Fibroblast of skin of left biceps (primary cell): Measurements from ENCODE around the gene ZNF319.
"Not testable (repeated sequence)": the region's sequence is repeated elsewhere in the genome, so short reads cannot be mapped to it uniquely, and the experiment has no call there.

Experiments
- DNase-seq, 2 experiments: peaks; one replicate each; pipeline ENCODE4 v3.0.0-alpha.2; 2013; ENCODE audit warnings: low read depth in 2 of 2

Gene ZNF319

DNA sequence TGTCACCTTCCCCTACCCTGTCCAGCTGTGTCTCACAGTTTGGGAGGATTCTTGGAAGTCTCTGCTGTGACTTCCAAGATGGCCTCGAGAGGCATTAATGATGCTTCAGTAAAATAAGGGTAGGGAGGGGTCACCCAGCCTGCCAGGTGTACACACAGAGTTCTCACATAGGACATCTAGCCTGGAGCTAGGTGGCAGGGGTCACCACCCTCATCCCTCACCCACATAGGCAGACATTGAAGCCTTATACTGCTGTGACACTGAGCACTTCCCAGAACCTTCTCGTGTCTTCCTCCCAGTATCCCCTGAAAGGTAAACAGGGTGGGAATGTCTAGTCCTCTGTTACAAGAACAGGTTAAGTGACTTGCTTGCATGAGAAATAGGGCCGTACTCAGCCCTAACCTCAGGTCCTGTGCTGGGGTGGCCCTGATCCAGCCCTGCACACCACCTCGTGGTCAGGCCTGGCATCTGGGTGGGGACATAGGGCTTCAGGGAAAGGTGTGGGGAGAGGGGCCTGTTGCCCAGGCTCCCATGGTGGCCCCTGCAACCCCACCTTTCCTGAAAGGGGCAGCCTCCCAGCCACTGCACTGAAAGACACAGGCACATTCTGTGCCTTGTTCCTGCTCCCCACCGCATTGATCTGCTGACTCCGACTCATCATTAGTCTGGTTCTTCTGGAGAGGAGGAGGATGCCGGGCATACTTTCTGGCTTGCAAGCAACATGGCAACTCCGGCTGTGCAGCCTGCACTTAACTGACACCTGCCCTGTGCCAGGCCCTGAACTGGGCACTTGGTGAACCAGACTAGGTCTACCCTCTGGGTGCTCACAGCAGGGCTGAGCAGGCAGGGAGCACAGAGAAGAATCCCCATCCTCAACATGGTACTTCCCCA, 21.4 kb upstream of the ZNF319 start:
- no peak for DNase-seq

DNA sequence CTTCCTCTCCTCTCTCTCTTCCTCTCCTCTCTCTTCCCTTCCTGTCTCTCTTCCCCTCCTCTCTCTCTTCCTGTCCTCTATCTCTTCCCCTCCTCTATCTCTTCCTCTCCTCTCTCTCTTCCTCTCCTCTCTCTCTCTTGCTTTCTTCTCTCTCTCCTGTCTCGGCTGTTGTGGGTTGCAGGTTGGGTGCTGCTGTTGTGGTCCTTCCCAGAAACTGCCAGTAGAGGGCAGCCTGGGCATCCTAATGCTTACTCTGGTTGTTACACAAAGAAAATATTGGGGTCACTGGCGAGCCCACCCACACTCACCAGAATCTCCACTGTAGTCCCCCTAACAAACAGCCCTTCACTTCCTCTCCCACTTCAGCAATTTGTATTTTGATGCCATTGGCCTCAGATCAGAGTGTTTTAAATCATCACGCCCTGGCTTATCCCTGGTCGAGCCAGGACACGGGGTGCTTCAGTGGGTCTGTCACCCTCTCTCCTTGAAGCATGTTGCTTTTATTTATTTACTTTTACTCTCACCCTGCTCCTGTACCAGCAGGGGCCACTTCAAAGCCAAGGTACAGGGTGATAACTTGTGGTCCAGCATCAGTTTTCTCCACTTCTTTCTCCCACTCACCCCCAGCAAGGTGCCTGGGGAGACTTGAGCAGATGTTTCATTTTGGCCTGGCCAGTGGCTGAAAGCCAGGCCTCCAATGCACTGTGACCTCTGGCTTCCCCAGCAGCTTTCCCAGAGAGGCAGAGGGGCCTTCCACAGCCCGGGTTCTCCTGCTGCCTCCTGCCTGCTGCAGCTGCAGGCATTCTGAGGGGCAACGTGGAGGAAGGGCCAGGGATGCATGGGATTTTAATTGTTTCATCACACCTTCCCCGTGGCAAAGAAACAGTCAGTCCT, 20.4 kb upstream of the ZNF319 start:
- no peak for DNase-seq

DNA sequence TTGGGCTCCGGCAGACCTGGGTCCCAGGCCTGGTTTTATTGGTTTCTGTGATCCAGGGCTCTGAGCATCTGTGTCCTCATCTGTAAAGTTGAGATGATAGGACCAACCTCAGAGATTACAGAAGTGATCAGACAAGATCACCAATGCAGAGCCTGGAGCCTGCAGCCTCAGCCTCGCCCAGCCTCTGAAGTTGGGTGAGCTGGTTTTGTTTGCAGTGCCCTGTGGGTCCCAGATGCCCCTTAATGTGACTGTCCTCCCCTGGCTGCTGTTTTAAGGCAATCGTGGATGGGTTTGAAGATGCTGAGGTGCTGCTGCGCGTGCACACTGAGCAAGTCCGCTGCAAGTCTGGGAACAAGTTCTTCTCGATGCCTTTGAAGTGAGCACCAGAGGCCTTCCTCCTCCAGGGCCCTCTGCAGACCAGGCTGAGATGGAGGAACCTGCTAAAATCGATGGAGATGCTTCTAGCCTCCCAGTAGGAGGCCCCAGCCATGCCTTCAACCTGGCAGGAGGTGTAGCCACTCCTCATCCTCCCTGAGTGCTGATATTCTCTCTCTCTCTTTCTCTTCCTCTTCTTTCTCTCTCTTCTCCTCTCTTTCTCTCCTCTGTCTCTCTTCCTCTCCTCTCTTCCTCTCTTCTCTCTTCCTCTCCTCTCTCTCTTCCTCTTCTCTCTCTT, 19.5 kb upstream of the ZNF319 start:
- DNase-seq = no peak

GRCh38 chr16:58018803-58019202, 18.3 kb upstream of the ZNF319 start:
- DNase-seq = no peak

GRCh38 chr16:58016840-58017446, 16.5 kb upstream of the ZNF319 start:
- DNase-seq = no peak

DNA sequence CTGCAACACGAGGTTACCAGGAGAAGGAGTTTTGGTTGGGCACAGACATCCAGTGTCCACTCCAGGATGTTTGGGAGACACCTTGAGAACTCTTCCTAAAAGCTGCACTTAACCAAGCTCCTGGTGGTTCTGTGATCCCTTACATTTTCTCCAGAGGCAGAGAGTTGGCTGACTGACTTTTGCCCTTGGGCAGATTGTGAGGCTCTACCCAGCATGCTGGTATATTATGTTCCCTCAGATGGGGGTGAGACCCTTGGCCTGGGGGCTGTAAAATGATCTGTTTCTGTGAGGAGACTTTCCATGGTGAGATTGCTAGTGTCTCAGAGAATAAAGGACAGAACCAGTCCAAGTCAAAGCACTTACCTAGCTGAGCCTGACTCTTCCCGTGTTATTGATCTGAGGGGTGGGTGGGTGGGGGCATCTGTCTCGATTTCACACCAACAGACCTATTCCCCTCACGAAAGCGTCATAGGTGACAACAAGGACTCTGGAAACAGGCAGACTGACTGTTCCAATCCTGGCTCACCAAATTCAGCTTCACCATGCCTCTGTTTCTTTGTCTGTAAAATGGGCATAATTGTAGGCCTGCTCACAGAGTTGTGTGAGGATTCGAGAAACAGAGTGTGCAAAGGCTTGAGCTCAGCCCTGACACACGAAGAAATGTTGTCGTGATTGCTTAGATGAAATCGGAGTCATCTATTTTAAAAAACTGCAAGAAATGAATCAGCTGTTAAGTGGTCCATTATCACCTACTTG, 12.9 kb upstream of the ZNF319 start:
- DNase-seq = no peak

DNA sequence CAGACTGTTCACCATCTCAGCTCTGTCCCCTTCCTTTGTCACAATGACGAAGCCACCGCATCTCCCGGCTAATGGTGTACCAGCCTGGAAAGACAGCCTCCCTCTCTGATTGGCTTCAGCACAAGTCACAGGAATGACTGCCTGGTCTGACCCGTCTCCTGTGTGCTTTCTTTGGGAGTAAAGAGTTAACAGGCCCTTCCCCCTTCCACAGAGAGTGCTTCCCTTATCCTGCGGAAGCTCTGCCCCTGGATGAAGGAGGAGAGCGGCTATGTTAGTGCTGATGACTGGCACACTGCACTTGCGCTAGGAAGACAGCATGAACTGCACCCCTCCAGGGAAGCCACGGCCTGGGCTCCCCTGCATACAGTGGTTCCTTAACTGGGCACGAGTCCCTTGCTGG, 12.0 kb upstream of the ZNF319 start:
- no peak for DNase-seq

GRCh38 chr16:58011652-58012051, 11.2 kb upstream of the ZNF319 start:
- peak; percentile 28 to 30 for DNase-seq

- no peak for DNase-seq
These were observed 10.4 kb upstream of the ZNF319 start for GRCh38 chr16:58010886-58011285.

DNA sequence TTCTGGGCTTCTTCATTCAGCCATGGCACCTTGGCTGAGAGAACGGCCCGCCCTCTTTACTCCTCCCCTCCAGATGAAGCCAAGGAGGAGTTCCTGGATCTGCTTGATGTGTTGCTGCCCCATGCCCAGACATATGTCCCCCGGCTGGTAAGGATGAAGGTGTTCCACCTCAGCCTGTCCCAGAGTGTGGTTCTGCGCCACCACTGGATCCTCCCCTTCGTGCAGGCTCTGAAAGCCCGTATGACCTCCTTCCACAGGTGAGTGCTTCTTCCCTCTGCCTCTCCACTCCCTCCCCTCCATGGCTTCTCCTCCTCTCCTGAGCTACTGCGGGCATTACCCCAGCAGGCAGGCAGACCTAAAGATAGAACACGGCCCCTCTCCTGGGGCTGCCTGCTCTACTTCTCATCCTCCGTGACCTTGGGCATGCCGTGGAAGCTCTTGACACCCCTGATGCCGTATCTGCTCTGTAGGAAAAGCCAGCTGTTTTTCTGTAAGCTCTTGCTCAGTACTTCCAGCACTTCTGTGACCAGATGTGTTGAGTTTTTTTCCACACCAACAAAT, 9.5 kb upstream of the ZNF319 start:
- no peak for DNase-seq

DNA sequence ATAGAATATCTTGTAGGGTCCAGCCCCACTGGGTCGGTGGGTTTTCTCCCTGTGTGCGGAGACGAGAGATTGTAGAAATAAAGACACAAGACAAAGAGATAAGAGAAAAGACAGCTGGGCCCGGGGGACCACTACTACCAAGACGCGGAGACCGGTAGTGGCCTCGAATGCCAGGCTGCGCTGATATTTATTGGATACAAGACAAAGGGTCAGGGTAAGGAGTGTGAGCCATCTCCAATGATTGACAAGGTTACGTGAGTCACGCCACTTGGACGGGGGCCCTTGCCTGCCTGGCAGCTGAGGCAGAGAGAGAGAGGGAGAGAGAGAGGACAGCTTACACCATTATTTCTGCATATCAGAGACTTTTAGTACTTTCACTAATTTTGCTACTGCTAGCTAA, 4.3 kb upstream of the ZNF319 start:
- DNase-seq = not testable (repeated sequence)

DNA sequence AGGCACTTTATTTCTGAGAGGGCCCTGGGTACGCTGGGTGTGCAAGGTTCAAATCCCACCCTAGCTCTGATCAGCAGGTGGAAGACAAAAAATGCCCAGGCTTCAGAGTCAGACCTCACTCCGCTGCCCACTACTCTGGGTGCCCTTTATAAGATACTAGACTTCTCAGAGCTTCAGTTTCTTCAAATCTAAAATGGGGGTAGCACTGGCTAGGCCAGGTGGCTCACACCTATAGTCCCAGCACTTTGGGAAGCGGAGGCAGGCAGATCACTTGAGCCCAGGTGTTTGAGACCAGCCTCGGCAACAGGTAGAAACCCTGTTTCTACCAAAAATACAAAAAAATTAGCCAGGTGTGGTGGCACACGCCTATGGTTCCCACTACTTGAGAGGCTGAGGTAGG, 2.5 kb upstream of the ZNF319 start:
- DNase-seq = no peak

- no peak for DNase-seq
These were observed 1.9 kb upstream of the ZNF319 start for GRCh38 chr16:58002416-58002800.

DNA sequence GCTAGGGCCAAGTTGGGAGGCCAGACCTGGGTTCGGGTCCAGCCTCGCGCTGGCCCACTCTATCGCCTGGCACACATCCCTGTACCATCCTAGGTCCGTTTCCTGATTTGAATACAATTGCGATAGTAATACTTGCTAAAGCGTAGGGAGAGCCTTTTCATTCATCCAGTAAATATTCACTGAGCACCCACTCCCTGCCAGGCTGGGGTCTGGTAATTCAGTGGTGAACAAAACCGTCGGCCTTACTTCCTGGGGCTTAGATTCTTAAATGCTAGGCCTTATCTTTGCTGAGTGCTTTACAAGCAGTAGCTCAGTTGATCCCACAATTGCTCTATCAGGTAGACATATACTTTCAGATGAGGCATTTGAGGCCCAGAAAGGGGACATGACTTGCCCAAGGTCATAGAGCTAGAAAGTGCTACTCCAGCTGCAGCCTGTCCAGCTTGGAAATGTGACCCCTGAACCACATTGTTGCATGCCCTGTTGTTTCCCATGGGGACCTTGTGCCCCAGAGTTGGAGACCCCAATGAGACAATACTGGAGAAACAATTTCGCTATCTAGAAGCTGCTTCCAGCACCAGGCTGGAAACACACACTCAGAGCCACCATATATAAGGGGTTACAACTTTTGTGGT, 1.4 kb upstream of the ZNF319 start:
- no peak for DNase-seq

- DNase-seq = peak in 1 of 2 experiments; percentile 38
These were observed 519 bp upstream of the ZNF319 start, which contains the start of gene USB1 for GRCh38 chr16:58000706-58001676. Gene USB1, plus strand, starts transcription at chr16:58001407. Its CDS starts 77 bp downstream, at chr16:58001484.

DNA sequence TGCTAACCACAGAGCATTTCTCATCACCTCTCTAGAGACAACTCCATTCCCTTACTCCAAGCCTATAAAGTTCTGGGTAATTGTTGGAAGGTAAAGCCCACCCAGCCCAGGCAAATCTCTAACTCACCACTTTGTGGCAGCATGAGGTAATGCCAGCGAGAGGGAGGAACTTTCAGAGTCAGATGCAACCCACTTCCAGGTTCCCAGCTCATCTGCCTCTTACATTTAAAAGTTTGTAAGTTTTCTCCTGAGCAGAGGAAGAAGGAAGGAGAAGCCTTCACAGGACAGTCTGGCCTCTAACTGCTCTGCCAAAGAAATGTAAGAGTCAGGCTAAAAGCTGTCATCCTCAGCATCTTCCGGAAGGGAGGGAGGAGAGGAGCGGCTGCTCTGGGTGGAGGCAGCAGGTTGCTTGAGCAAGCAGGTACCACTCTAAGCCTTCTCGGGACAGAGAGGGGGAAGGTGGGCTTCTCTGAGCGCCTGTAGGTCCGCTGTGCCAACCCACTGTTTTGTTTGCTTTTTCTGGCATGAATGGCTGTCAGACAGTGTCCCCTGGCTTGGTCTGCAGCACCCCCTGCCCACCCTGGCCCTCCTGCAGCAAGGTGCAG, 1.0 kb downstream of the ZNF319 start:
- DNase-seq = no peak

DNA sequence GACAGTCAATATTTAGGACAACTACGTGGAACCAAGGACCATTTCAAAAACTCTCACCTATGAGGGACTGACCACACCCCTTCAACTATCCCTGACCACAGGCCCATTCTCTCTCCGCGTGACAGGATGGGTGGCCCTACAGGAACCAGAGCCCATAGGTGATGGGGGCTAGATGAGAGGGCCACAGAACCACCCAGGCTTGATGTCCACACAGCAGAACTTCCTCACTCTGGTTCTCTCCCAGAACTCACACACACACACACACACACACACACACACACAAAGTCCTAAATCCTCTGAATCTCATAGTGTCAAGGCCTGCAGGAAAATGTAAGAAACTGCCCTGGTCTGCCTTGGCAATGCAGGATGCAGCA, 1.5 kb downstream of the ZNF319 start:
- no peak for DNase-seq

- no peak for DNase-seq
These were observed 2.0 kb downstream of the ZNF319 start for GRCh38 chr16:57998486-57998885.
